Hepatocyte (in vitro differentiated cells): Measurements from ENCODE around the gene ZNF880.

Experiments
- EZH2 ChIP-seq: fragments of 200-600 bp; sonication (generic); IDR thresholded peaks from 2 replicates; pipeline ENCODE4 v1.6.1; 2016; ENCODE audit warnings: antibody characterized with exemption, mild to moderate bottlenecking, borderline replicate concordance
- EZH2phosphoT487 ChIP-seq: fragments of 200-600 bp; sonication (generic); IDR thresholded peaks from one replicate; pipeline ENCODE4 v1.6.1; 2018; ENCODE audit warnings: antibody characterized with exemption, mild to moderate bottlenecking, low read depth, moderate library complexity; ENCODE audit not compliant: unreplicated experiment, severe bottlenecking
- TF ChIP-seq, protein P1 (sequence below): fragments of 200-600 bp; sonication (generic); IDR thresholded peaks from 2 replicates; pipeline ENCODE4 v1.5.1; 2016; ENCODE audit warnings: antibody characterized with exemption, mild to moderate bottlenecking; ENCODE audit not compliant: poor library complexity

DNA sequence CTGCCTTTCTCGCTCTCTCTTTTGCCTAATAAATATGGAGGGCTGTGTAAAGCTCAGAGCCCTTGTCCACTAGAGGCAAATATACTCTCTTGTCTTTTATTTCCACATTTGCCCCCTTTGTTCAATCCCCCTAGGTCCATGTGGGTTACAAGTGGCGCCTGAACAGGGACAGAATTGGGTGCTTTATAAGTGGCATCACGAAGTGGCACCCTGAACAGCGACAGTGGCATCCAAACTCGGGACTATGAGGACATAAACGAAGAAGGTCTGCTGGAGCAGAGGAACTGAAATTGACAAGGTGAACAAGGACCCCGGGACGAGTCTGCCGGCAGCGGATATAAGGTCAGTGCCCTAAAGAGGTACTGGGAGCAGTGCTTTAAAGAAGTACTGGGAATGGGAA lies 38.0 kb upstream of the ZNF880 start:
- TF ChIP-seq, protein P1, sequence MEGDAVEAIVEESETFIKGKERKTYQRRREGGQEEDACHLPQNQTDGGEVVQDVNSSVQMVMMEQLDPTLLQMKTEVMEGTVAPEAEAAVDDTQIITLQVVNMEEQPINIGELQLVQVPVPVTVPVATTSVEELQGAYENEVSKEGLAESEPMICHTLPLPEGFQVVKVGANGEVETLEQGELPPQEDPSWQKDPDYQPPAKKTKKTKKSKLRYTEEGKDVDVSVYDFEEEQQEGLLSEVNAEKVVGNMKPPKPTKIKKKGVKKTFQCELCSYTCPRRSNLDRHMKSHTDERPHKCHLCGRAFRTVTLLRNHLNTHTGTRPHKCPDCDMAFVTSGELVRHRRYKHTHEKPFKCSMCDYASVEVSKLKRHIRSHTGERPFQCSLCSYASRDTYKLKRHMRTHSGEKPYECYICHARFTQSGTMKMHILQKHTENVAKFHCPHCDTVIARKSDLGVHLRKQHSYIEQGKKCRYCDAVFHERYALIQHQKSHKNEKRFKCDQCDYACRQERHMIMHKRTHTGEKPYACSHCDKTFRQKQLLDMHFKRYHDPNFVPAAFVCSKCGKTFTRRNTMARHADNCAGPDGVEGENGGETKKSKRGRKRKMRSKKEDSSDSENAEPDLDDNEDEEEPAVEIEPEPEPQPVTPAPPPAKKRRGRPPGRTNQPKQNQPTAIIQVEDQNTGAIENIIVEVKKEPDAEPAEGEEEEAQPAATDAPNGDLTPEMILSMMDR, result no peak
- TF ChIP-seq EZH2phosphoT487 (no peak), EZH2 (no peak)
